Endothelial cell of umbilical vein (primary cell): ENCODE data around the gene PINK1. TPM values are rescaled to one million over a fixed set of nuclear protein-coding genes. Genes with fewer than 3 reads are reported as not detected.

ENCODE experiments used
- BruUV-seq: library from RNA; stranded (reverse); fragments of 400-500 nt; replicated peaks from 2 replicates; lab custom pipeline; 2021; lab: Mats Ljungman, UMichigan
- CTCF ChIA-PET: fragments of 300-600, 350-600 bp; sonication (Branson Sonifier 250); formaldehyde crosslinking; loops from one replicate; lab custom pipeline; 2021; ENCODE audit warnings: antibody characterized with exemption, inconsistent platforms; lab: Charles Lee
- POLR2A ChIA-PET: fragments of 300-600, 350-600 bp; sonication (Branson Sonifier 250); formaldehyde crosslinking; loops from one replicate; lab custom pipeline; 2021; ENCODE audit warnings: antibody characterized with exemption, inconsistent platforms; lab: Charles Lee
- DNase-seq: peaks from one replicate; pipeline ENCODE4 v3.0.0-alpha.2; 2011; ENCODE audit warnings: low read depth, low spot score
- FAIRE-seq: peaks from 2 replicates; lab custom pipeline; 2011; peaks lifted over from hg19 to GRCh38; lab: Jason Lieb, UNC
- H2AFZ ChIP-seq: 2 replicates; pipeline ENCODE4 v1.6.0; 2012; ENCODE audit warnings: low read depth, low read length, control low read depth, inconsistent platforms
- H3K27ac ChIP-seq: 2 replicates; pipeline ENCODE4 v1.5.1; 2011; ENCODE audit warnings: low read depth, mild to moderate bottlenecking, control low read depth, low read length, moderate library complexity; ENCODE audit not compliant: insufficient read depth
- H3K27me3 ChIP-seq, 2 experiments: 2 replicates each; pipeline versions ENCODE4 v1.6.0 to v1.6.1; 2011; ENCODE audit warnings: low read length in 2 of 2, mixed read lengths in 1 of 2; ENCODE audit not compliant: control insufficient read depth in 2 of 2, insufficient read depth in 2 of 2
- H3K36me3 ChIP-seq, 2 experiments: 2 replicates in 1 of 2; 3 replicates in 1 of 2; pipeline ENCODE4 v1.5.1; 2011; ENCODE audit warnings: low read length in 2 of 2, mild to moderate bottlenecking in 1 of 2, moderate library complexity in 1 of 2; ENCODE audit not compliant: control insufficient read depth in 2 of 2, insufficient read depth in 2 of 2; ENCODE audit errors: extremely low read depth in 1 of 2
- H3K4me1 ChIP-seq: 3 replicates; pipeline ENCODE4 v1.5.1; 2011; ENCODE audit warnings: mild to moderate bottlenecking, low read length; ENCODE audit not compliant: control insufficient read depth, insufficient read depth; ENCODE audit errors: extremely low read depth
- H3K4me2 ChIP-seq: 2 replicates; pipeline ENCODE4 v1.6.1; 2011; ENCODE audit warnings: low read length, control low read depth, mixed read lengths; ENCODE audit not compliant: insufficient read depth
- H3K4me3 ChIP-seq, 3 experiments: fragments of 200-600 bp in 1 of 3; sonication (generic), shearing (Covaris generic) in 1 of 3; replicated peaks in 1 of 3; 2 replicates each; pipeline ENCODE4 v1.5.1; 2011 to 2016; ENCODE audit warnings: control low read depth in 3 of 3, low read length in 3 of 3, mild to moderate bottlenecking in 2 of 3, inconsistent platforms in 1 of 3, low read depth in 1 of 3, moderate library complexity in 1 of 3; ENCODE audit not compliant: insufficient read depth in 1 of 3
- H3K79me2 ChIP-seq: 2 replicates; pipeline ENCODE4 v1.6.0; 2012; ENCODE audit warnings: low read length, inconsistent platforms; ENCODE audit not compliant: control insufficient read depth, insufficient read depth
- H3K9ac ChIP-seq: replicated peaks from 2 replicates; pipeline ENCODE3; 2011; ENCODE audit warnings: low read length, control low read depth; ENCODE audit not compliant: insufficient read depth; ENCODE audit errors: extremely low read depth
- H3K9me1 ChIP-seq: replicated peaks from 3 replicates; pipeline ENCODE4 v1.6.0; 2011; ENCODE audit warnings: mild to moderate bottlenecking, low read length; ENCODE audit not compliant: control insufficient read depth, insufficient read depth; ENCODE audit errors: extremely low read depth
- H3K9me3 ChIP-seq: replicated peaks from 2 replicates; pipeline ENCODE4 v1.5.1; 2012; ENCODE audit warnings: low read length, inconsistent platforms; ENCODE audit not compliant: control insufficient read depth, insufficient read depth
- H4K20me1 ChIP-seq: replicated peaks from 2 replicates; pipeline ENCODE3; 2011; ENCODE audit warnings: mild to moderate bottlenecking, low read length; ENCODE audit not compliant: control insufficient read depth, insufficient read depth; ENCODE audit errors: extremely low read depth
- CTCF ChIP-seq, 2 donors: IDR thresholded peaks; 1 replicate in 1 of 2; 2 replicates in 1 of 2; pipeline ENCODE4 v1.5.1; 2011; ENCODE audit warnings: low read length in 2 of 2, mild to moderate bottlenecking in 2 of 2, moderate library complexity in 2 of 2, control low read depth in 1 of 2, inconsistent platforms in 1 of 2, low read depth in 1 of 2; ENCODE audit not compliant: insufficient read depth in 1 of 2; ENCODE audit errors: extremely low read depth in 1 of 2
- EZH2 ChIP-seq: IDR thresholded peaks from 2 replicates; pipeline ENCODE4 v1.6.1; 2012; ENCODE audit warnings: borderline replicate concordance, low read depth, mild to moderate bottlenecking, moderate library complexity, low read length, inconsistent platforms; ENCODE audit not compliant: severe bottlenecking
- FOS ChIP-seq: IDR thresholded peaks from 2 replicates; pipeline ENCODE4 v1.6.1; 2011; ENCODE audit warnings: mild to moderate bottlenecking, low read length, moderate library complexity, borderline replicate concordance; ENCODE audit not compliant: insufficient read depth
- GATA2 ChIP-seq: IDR thresholded peaks from 2 replicates; pipeline ENCODE4 v1.7.0; 2011; ENCODE audit warnings: low read depth, mild to moderate bottlenecking, moderate library complexity, mixed read lengths, low read length; ENCODE audit not compliant: insufficient read length, insufficient read depth
- JUN ChIP-seq: IDR thresholded peaks from 2 replicates; pipeline ENCODE4 v1.6.1; 2011; ENCODE audit warnings: borderline replicate concordance, low read depth; ENCODE audit not compliant: insufficient read length, insufficient read depth
- MYC ChIP-seq: IDR thresholded peaks from one replicate; pipeline ENCODE4 v1.6.1; 2011; ENCODE audit warnings: mild to moderate bottlenecking, low read depth, low read length
- POLR2A ChIP-seq: IDR thresholded peaks from 2 replicates; pipeline ENCODE4 v1.6.1; 2012; ENCODE audit warnings: low read depth, mild to moderate bottlenecking, control low read depth, low read length
- POLR2AphosphoS5 ChIP-seq: IDR thresholded peaks from 2 replicates; pipeline ENCODE4 v1.6.1; 2012; ENCODE audit warnings: low read depth, mild to moderate bottlenecking, control low read depth, low read length, moderate library complexity; ENCODE audit not compliant: insufficient read depth
- dilution Hi-C: fragments of 300-500 bp; cut with MboI; formaldehyde crosslinking; loops from one replicate; pipeline ENCODE4 v1.15.0; 2019; ENCODE audit warnings: low sequenced_read_pairs; ENCODE audit not compliant: extremely low pct_ligation_motif_present
- intact Hi-C: fragments of 100-400 bp; cut with micrococcal nuclease; formaldehyde crosslinking; loops from one replicate; pipeline ENCODE4 v1.10.0; 2022
- polyA plus RNA-seq, 4 experiments: library from polyadenylated mRNA; depleted of rRNA in 3 of 4; stranded (reverse) in 3 of 4; unstranded in 1 of 4; fragments of >200 nt; gene quantifications; 2 replicates each; pipeline versions ENCODE4 v1.2.1 to v1.2.3, GENCODE V29; 2011 to 2012; ENCODE audit warnings: missing spikeins in 1 of 4
- total RNA-seq: library from RNA; stranded (reverse); gene quantifications from 2 replicates; pipeline ENCODE4 v1.2.3, GENCODE V29; 2021
- TF ChIP-seq, protein P1 (sequence below): IDR thresholded peaks from 2 replicates; pipeline ENCODE4 v1.6.1; 2011; ENCODE audit not compliant: insufficient read depth, insufficient read length

The PINK1 gene
- total and polyA plus RNA-seq, 2 donors (not counting 3 experiments of a cell fraction or from before 2014, with no cell fraction given) = 27.3 to 27.9 TPM

GRCh38 chr1:20682571-20683236, 49.4 kb downstream of the PINK1 start:
- Histone ChIP-seq H3K27me3 (no peaks in the 10 kb centered on the region), H2AFZ (no peak overlapping the region), H3K79me2 (no peaks in the 10 kb centered on the region), H3K9ac (no peak overlapping the region), H4K20me1 (no peaks in the 10 kb centered on the region), H3K4me2 (no peak overlapping the region), H3K27ac (no peak overlapping the region), H3K36me3 (no peaks in the 10 kb centered on the region), H3K4me3 (no peak overlapping the region), H3K4me1 (peaks cover 7% of the 10 kb centered on the region), H3K9me1 (no peaks in the 10 kb centered on the region), H3K9me3 (no peaks in the 10 kb centered on the region)
- dilution Hi-C loops (no loop called here), intact Hi-C loops (no loop called here)
- ChIA-PET POLR2A (no interaction called here), CTCF (interaction anchor here (1.1 kb wide), 1 partner anchor 14 kb away, joined by 3 read pairs; no protein-coding TSS in a partner anchor)
- no peak for FAIRE-seq
- DNase-seq = no peak
- no TSS peak for BruUV-seq
- TF ChIP-seq EZH2 (no peak), POLR2AphosphoS5 (no peak), GATA2 (no peak), JUN (no peak), POLR2A (no peak), CTCF (IDR thresholded peaks at IDR 0.05; ENCODE audit: extremely low read depth in 1 of 2, insufficient read depth in 1 of 2, low read depth in 1 of 2, low read length in 2 of 2) (no peak), MYC (no peak), FOS (no peak)
- TF ChIP-seq, protein P1, sequence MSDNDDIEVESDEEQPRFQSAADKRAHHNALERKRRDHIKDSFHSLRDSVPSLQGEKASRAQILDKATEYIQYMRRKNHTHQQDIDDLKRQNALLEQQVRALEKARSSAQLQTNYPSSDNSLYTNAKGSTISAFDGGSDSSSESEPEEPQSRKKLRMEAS = no peak
